CD4-positive, alpha-beta T cell treated with Interleukin-6 for 4 hours (primary cell): ENCODE measurements around the gene TGFBR1.
A peak's percentile ranks its signal among the peaks of the same experiment; 100 is the strongest.

ENCODE experiments used
- DNase-seq: peaks from one replicate; pipeline ENCODE4 v3.0.0-alpha.2; 2020; ENCODE audit warnings: mixed read lengths

TGFBR1 gene

GRCh38 chr9:99109522-99109921 is 4.6 kb downstream of the TGFBR1 start:
- DNase-seq, result no peak

DNA sequence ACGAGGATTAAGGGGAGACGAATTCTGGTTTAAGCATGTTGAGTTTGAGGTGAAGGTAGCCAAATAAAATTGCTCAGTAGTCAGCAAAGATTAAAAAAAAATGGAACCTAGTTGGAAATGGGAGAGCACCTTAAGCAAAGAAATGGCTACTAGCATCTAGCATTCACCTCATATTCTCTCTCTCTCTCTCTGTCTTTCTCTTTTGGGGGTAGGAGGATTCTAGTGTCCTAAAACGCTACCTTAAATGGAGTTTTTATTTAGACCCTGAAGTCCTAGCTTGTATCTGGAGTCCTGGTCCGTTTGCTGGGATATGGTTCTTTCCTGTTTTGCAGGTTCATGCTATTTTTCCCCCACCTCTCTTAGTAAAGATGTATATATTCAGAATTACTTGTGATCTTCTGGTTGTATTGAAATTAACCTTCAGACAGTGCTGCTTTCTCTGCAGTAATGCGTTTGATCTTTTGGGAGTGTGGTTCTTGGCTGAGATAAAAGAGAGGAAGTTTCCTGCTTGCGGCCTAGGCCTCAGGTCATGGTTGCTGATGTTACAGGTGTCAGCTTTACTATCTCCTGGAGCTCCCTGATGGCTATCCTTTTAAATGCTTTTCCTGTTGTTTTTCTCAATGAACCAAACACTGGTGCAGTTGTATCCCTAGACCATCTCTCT is 8.0 kb downstream of the TGFBR1 start:
- peak; percentile 62 for DNase-seq

- DNase-seq, result no peak
Measured at GRCh38 chr9:99113414-99114048, 8.6 kb downstream of the TGFBR1 start.

DNA sequence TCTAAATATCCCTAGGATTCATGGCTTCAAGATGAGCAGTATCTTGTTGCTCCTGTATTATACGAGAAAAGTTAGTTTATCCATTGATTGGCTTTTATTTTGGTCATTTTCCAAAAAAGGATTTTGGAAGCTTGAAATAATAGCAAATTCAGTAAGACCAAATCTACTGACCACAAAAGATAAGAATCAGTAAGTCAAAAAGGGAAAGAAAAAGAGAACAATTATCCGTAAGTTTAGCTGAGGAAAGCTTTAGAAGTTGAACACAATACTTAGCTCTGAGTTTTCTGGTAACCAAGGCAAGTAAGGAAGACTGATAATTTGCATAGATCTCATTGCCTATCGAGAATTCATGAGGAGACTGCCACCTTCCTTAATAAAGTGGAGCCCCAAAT is 9.1 kb downstream of the TGFBR1 start:
- DNase-seq, result no peak

GRCh38 chr9:99114846-99115500 is 10.1 kb downstream of the TGFBR1 start:
- no peak for DNase-seq

- DNase-seq, result no peak
Measured at GRCh38 chr9:99116003-99116411, 11.1 kb downstream of the TGFBR1 start.

- peak; percentile 68 for DNase-seq
Measured at GRCh38 chr9:99118782-99119466, 14.0 kb downstream of the TGFBR1 start.

- DNase-seq, result no peak
Measured at GRCh38 chr9:99119976-99120655, 15.2 kb downstream of the TGFBR1 start.

DNA sequence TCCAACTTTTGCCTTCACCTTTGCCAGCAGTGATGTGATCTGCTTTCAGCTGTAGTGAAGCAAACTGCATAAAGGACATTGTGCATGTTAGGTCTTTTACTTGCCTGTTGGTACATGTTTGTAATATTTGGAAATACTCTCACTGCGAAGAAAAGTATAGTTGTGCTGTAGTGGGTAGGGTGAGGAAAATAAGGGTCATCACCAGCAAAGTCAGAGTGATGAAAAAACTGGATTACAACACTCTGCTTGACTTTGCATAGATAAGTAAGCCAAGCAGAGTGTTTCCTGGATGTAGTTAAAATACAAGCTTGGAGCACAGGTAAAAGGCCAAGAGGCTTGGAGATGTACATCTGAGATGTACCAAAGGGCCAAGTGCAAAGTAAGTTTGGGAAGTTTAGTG is 16.7 kb downstream of the TGFBR1 start:
- no peak for DNase-seq

- DNase-seq, result no peak
Measured at GRCh38 chr9:99124534-99125255, 19.8 kb downstream of the TGFBR1 start.

DNA sequence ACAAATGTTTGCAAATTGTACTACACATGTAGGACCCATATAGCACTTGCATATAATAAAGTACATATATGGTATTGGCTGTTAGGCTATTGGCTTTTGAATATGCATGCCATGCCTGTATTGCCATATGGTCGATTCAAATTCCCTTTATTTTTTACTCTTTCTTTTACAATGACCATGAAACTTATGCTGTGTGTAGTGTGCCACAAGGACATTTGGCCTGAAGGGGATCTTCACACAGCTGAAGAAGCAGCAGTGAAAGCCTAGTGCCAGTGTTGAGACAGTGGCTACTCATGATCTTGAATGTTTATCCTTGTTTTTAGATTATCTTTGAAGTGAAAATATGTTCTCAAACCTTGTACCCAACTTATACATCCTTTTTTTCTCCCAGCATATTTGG is 20.5 kb downstream of the TGFBR1 start:
- DNase-seq, result no peak

DNA sequence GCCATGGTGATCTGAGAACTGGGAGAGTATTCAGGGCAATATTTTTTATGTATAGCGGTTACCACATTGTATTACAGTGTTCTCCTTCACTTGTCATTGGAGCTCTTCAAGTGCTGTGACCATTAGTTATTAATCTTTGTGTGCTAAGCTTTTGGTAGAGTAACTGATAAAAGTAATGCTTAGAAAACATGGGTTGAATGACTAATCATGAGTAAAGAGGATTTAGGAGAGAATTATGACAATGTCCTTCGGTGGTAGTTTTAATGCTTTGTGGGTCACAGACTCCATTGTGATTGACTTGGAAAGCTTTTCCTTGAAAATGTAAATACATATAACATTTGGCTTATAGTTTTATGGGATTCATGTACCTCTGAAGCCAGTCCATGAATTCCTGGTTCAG is 21.4 kb downstream of the TGFBR1 start:
- no peak for DNase-seq

GRCh38 chr9:99127356-99128132 is 22.6 kb downstream of the TGFBR1 start:
- DNase-seq, result no peak

- no peak for DNase-seq
Measured at GRCh38 chr9:99128133-99128406, 23.2 kb downstream of the TGFBR1 start.

- DNase-seq, result no peak
Measured at GRCh38 chr9:99129091-99129490, 24.2 kb downstream of the TGFBR1 start.

DNA sequence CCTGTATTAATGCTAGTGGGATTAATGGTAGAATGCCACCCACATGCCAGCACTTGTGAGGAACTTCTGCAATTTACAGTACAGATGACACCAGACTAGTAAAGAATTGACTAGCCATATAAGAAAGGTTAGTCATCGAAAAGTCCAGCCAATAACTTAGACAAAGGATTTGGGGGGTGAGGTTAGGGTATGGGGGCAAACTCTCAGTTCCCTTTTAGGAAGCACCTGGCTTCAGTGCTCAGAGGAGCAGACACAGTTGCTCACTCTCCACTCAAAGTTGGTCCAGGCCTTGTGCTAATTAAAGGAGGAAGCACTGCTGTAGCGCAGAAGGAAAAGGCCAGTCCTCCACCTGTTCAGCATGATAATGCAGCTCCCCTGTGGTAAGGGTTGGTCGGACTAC is 25.2 kb downstream of the TGFBR1 start:
- no peak for DNase-seq

GRCh38 chr9:99133145-99133544 is 28.2 kb downstream of the TGFBR1 start:
- DNase-seq, result no peak

DNA sequence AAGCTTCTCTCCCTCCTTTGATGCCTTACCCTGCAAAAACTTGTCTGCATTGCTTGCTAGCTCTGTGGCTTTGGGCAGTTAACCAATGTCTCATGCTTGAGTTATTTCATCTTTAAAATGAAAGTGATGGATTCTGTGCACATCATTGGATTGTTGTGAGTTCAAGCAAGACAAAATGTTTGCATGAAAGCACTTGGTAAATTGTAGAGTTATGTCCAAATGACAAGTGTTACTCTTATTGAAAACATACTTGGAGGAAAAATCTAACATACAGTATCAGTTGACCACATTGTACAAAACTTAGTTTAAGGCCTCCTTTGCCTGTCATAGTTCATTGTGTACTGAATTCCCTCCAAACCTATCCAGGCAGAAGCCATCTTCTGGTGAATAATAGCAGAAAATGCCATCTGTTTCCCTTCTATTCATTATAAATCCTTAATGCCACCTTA is 30.0 kb downstream of the TGFBR1 start:
- peak; percentile 36 for DNase-seq

DNA sequence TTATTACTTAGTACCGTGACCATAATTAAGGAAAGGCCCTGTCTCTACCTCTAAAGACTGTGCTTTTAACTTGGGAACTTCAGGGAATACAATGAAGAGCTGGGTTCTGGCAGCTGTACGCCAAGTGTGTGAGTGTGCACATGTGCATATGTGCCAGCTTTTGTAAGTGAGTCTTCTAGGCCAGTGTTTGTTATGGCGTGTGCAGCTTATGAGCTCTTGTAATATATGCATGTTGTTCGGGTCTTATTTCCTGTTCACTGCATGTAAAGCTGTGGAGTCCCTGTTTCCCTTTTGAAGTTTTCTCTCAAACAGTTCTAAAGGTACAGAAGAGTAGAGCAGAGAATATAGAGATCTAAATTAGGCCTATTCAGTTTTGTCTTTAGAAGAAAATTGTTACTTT is 30.5 kb downstream of the TGFBR1 start:
- peak; percentile 30 for DNase-seq

- no peak for DNase-seq
Measured at GRCh38 chr9:99137225-99137624, 32.3 kb downstream of the TGFBR1 start.

GRCh38 chr9:99137891-99138290 is 33.0 kb downstream of the TGFBR1 start:
- DNase-seq, result no peak
